B cell (primary cell): Measurements from ENCODE around the gene LRP1.

Experiments used
- CTCF ChIP-seq: fragments of 200-600 bp; IDR thresholded peaks from one replicate; pipeline ENCODE4 v1.8.0; 2022; ENCODE audit warnings: antibody characterized with exemption, mild to moderate bottlenecking
- EZH2 ChIP-seq: IDR thresholded peaks from 2 replicates; pipeline ENCODE4 v1.6.1; 2012; ENCODE audit warnings: borderline replicate concordance, low read depth, mild to moderate bottlenecking, moderate library complexity, low read length; ENCODE audit not compliant: insufficient read depth, poor library complexity, severe bottlenecking

GRCh38 chr12:57098546-57098945 is 29.7 kb upstream of the LRP1 start:
- no peak for TF ChIP-seq CTCF
- TF ChIP-seq EZH2 = no peak
